OCI-LY1 (cell line): ENCODE results near the gene ADAM19.

ENCODE experiments used
- H2AFZ ChIP-seq: fragments of 200-600 bp; sonication (generic), shearing (Covaris generic); 2 replicates; pipeline ENCODE4 v1.6.0; 2014; ENCODE audit warnings: antibody characterized with exemption, mild to moderate bottlenecking, low read length
- H3F3A ChIP-seq: fragments of 200-600 bp; sonication (generic), shearing (Covaris generic); 2 replicates; pipeline ENCODE4 v1.6.0; 2014; ENCODE audit warnings: mild to moderate bottlenecking, antibody characterized with exemption, low read length, moderate library complexity; ENCODE audit not compliant: insufficient read depth
- H3K27ac ChIP-seq: fragments of 200-600 bp; sonication (generic); 2 replicates; pipeline ENCODE4 v1.5.1; 2014; ENCODE audit warnings: low read length, mixed run types, mild to moderate bottlenecking, low read depth; ENCODE audit not compliant: poor library complexity, severe bottlenecking
- H3K27me3 ChIP-seq: fragments of 200-600 bp; sonication (generic); 2 replicates; pipeline ENCODE4 v1.6.0; 2014; ENCODE audit warnings: antibody characterized with exemption, mild to moderate bottlenecking, low read length, moderate library complexity; ENCODE audit not compliant: insufficient read depth
- H3K36me3 ChIP-seq: fragments of 200-600 bp; sonication (generic); 2 replicates; pipeline ENCODE4 v1.6.1; 2014; ENCODE audit warnings: mild to moderate bottlenecking, antibody characterized with exemption, low read length, moderate library complexity, mixed read lengths; ENCODE audit not compliant: insufficient read depth
- H3K4me1 ChIP-seq: fragments of 200-600 bp; sonication (generic); 2 replicates; pipeline ENCODE4 v1.5.1; 2014; ENCODE audit warnings: mild to moderate bottlenecking, low read length, moderate library complexity; ENCODE audit not compliant: insufficient read depth, severe bottlenecking
- H3K4me2 ChIP-seq: fragments of 200-600 bp; sonication (generic), shearing (Covaris generic); 2 replicates; pipeline ENCODE4 v1.6.1; 2014; ENCODE audit warnings: low read length
- H3K4me3 ChIP-seq: fragments of 200-600 bp; sonication (generic); 2 replicates; pipeline ENCODE4 v1.5.1; 2014; ENCODE audit warnings: low read length, low read depth, mild to moderate bottlenecking, mixed read lengths; ENCODE audit not compliant: poor library complexity, severe bottlenecking
- H3K79me2 ChIP-seq: fragments of 200-600 bp; shearing (Covaris generic); 2 replicates; pipeline ENCODE4 v1.6.1; 2016; ENCODE audit warnings: mixed run types, low read length, mixed read lengths; ENCODE audit not compliant: insufficient read depth
- H3K9ac ChIP-seq: fragments of 200-600 bp; sonication (generic), shearing (Covaris generic); 2 replicates; pipeline ENCODE4 v1.6.1; 2014; ENCODE audit warnings: mild to moderate bottlenecking, low read length, mixed read lengths
- H3K9me2 ChIP-seq: fragments of 200-600 bp; sonication (generic), shearing (Covaris generic); 2 replicates; pipeline ENCODE4 v1.6.1; 2014; ENCODE audit warnings: low read depth, mild to moderate bottlenecking, low read length, mixed read lengths
- H3K9me3 ChIP-seq: fragments of 200-600 bp; shearing (Covaris generic); 2 replicates; pipeline ENCODE4 v1.6.1; 2014; ENCODE audit warnings: low read length, mixed read lengths
- H4K20me1 ChIP-seq: fragments of 200-600 bp; sonication (generic), shearing (Covaris generic); 2 replicates; pipeline ENCODE4 v1.6.0; 2016; ENCODE audit warnings: mild to moderate bottlenecking, low read length; ENCODE audit not compliant: insufficient read depth
- EZH2 ChIP-seq: fragments of 200-600 bp; sonication (generic), shearing (Covaris generic); IDR thresholded peaks from 2 replicates; pipeline ENCODE4 v1.8.0; 2017; ENCODE audit warnings: borderline replicate concordance, mixed run types, mild to moderate bottlenecking, antibody characterized with exemption, low read length, moderate library complexity, mixed read lengths
- TF ChIP-seq, protein P1 (sequence below): fragments of 200-600 bp; sonication (generic), shearing (Covaris generic); IDR thresholded peaks from 2 replicates; pipeline ENCODE4 v1.5.1; 2017; ENCODE audit warnings: mild to moderate bottlenecking, antibody characterized with exemption, low read length, moderate library complexity, mixed read lengths

ADAM19 gene

DNA sequence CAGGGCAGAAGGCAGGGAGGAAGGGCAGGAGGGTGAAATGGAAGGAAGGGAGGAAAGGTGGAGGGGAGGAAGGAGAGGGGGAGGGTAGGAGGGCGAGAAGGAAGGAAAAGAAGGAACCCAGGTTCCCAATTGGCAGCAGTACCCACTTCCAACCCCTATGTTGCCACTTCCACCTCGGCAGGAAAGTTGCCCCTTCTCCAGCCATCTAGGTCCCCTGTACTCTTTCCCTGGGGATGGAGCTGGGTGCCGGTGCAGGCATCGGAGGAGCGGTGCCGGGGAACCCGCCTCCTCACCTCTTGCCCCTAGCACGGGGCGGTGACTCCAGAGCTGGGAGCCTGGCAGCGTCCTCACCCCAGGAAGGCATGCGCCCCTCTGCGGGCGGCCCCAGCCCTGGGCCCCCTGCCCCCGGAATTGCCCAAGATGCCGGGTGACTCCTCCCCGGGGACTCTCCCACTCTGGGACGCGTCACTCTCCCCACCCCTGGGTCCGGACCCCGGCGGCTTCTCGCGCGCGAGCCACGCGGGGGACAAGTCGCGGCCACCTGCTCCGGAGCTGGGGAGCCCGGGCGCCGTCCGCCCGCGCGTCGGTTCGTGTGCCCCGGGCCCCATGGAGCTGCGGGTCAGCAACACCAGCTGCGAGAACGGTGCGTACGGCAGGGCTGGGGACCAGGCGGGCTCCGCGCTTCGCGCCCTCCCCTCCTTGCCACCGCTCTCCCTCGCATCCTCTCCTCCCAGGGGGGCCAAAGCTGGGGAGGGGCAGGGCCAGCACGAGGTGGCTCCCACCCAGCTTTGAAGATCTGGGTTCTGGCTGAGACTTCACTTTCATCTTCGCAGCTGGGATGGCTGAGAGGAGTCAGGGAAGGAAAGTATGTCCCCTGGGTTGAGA is 115.6 kb downstream of the ADAM19 start, which contains the start of gene NIPAL4:
Gene NIPAL4, plus strand, starts transcription at position 499 of the 885 bp plus-strand sequence. Its CDS starts 108 bp downstream, at position 607.
- Histone ChIP-seq H3K4me1 (no peaks in the 10 kb centered on the region), H3K9ac (no peak within 1 kb of the TSS), H3F3A (no peaks in the 10 kb centered on the region), H3K79me2 (no peaks in the 10 kb centered on the region), H4K20me1 (no peaks in the 10 kb centered on the region), H3K27ac (no peak within 1 kb of the TSS), H3K36me3 (no peaks in the 10 kb centered on the region), H3K9me2 (no peaks in the 10 kb centered on the region), H3K4me3 (no peak within 1 kb of the TSS), H3K4me2 (no peak within 1 kb of the TSS; the same call in 1 of the 2 replicates), H2AFZ (no peak within 1 kb of the TSS), H3K9me3 (no peaks in the 10 kb centered on the region), H3K27me3 (no peaks in the 10 kb centered on the region)
- no peak for TF ChIP-seq EZH2
- TF ChIP-seq, protein P1, sequence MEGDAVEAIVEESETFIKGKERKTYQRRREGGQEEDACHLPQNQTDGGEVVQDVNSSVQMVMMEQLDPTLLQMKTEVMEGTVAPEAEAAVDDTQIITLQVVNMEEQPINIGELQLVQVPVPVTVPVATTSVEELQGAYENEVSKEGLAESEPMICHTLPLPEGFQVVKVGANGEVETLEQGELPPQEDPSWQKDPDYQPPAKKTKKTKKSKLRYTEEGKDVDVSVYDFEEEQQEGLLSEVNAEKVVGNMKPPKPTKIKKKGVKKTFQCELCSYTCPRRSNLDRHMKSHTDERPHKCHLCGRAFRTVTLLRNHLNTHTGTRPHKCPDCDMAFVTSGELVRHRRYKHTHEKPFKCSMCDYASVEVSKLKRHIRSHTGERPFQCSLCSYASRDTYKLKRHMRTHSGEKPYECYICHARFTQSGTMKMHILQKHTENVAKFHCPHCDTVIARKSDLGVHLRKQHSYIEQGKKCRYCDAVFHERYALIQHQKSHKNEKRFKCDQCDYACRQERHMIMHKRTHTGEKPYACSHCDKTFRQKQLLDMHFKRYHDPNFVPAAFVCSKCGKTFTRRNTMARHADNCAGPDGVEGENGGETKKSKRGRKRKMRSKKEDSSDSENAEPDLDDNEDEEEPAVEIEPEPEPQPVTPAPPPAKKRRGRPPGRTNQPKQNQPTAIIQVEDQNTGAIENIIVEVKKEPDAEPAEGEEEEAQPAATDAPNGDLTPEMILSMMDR: no peak

DNA sequence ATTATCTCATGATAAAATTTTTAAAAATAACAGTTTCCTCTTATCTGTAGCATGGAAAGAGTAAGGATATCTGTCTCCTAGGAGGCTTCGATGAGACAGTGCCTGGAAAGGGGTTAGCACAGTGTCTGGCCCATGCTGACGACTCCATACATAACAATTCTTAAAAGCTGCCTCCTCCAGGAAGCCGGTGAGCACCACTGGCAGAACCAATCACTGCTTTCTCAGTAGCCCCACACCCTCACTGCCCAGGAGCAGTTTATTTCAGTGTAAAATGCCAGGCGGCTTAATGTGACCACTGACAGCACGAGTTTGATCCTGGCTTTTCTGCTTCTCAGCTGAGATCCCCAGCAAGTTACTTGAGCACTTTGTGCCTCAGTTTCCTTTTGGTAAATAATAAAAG is 116.7 kb downstream of the ADAM19 start:
- TF ChIP-seq, protein P1: no peak
- no peak for TF ChIP-seq EZH2
- H3K9me2 ChIP-seq: no peaks in the 10 kb centered on the region
- no peak overlapping the region for H2AFZ ChIP-seq
- no peak overlapping the region for H3K4me3 ChIP-seq
- no peak overlapping the region for H3K27ac ChIP-seq
- no peak overlapping the region for H3K4me2 ChIP-seq
- H3K36me3 ChIP-seq: no peaks in the 10 kb centered on the region
- H3K4me1 ChIP-seq: no peaks in the 10 kb centered on the region
- H3K79me2 ChIP-seq: no peaks in the 10 kb centered on the region
- no peaks in the 10 kb centered on the region for H4K20me1 ChIP-seq
- no peaks in the 10 kb centered on the region for H3K27me3 ChIP-seq
- H3K9ac ChIP-seq: no peak overlapping the region
- H3F3A ChIP-seq: no peaks in the 10 kb centered on the region
- no peaks in the 10 kb centered on the region for H3K9me3 ChIP-seq

DNA sequence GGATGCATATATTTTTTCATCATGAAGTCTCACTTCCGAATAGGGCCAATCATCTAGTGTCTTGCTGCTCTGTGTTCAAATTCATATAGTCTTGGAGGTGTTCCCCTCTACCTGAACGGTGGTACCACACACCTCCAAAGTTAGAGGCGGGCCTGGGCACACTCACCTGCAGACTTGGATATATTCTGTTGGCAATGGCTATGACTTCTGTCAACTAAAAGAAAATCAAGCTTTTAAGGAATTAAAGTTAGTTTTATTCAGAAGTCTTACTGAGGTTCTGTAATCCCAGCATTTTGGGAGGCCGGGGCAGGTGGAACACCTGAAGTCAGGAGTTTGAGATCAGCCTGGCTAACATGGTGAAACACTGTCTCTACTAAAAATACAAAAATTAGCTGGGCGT is 118.2 kb downstream of the ADAM19 start:
- H3K27me3 ChIP-seq: no peaks in the 10 kb centered on the region
- H3K27ac ChIP-seq: no peak overlapping the region
- no peak overlapping the region for H3K9ac ChIP-seq
- H3K4me2 ChIP-seq: no peak overlapping the region
- no peaks in the 10 kb centered on the region for H3K4me1 ChIP-seq
- TF ChIP-seq, protein P1: no peak
- no peak for TF ChIP-seq EZH2
- H3F3A ChIP-seq: no peaks in the 10 kb centered on the region
- H4K20me1 ChIP-seq: no peaks in the 10 kb centered on the region
- no peaks in the 10 kb centered on the region for H3K36me3 ChIP-seq
- H3K9me3 ChIP-seq: no peaks in the 10 kb centered on the region
- H3K79me2 ChIP-seq: no peaks in the 10 kb centered on the region
- H2AFZ ChIP-seq: no peak overlapping the region
- H3K9me2 ChIP-seq: no peaks in the 10 kb centered on the region
- H3K4me3 ChIP-seq: no peak overlapping the region
